Keratinocyte (primary cell): Measurements from ENCODE around the gene SMG6. TPM values are rescaled to one million over a fixed set of nuclear protein-coding genes. Genes with fewer than 3 reads are reported as not detected.

Experiments
- DNase-seq: peaks from one replicate; pipeline ENCODE4 v3.0.0-alpha.2; 2011; ENCODE audit warnings: low read depth, missing footprints, low spot score
- FAIRE-seq: peaks from 2 replicates; lab custom pipeline; 2011; peaks lifted over from hg19 to GRCh38; lab: Jason Lieb, UNC
- H2AFZ ChIP-seq: 2 replicates; pipeline ENCODE4 v1.6.0; 2012; ENCODE audit warnings: low read length, control low read depth, inconsistent platforms; ENCODE audit not compliant: control insufficient read depth
- H3K27ac ChIP-seq: 2 replicates; pipeline ENCODE4 v1.5.1; 2011; ENCODE audit warnings: low read length; ENCODE audit not compliant: control insufficient read depth, insufficient read depth
- H3K27me3 ChIP-seq: 3 replicates; pipeline ENCODE4 v1.6.0; 2011; ENCODE audit warnings: low read length; ENCODE audit not compliant: control insufficient read depth, insufficient read depth; ENCODE audit errors: extremely low read depth
- H3K36me3 ChIP-seq, 2 experiments: 2 replicates in 1 of 2; 3 replicates in 1 of 2; pipeline ENCODE4 v1.5.1; 2011; ENCODE audit warnings: low read length in 2 of 2, mild to moderate bottlenecking in 1 of 2; ENCODE audit not compliant: control insufficient read depth in 2 of 2, insufficient read depth in 2 of 2; ENCODE audit errors: extremely low read depth in 1 of 2
- H3K4me1 ChIP-seq: 3 replicates; pipeline ENCODE4 v1.5.1; 2011; ENCODE audit warnings: low read length; ENCODE audit not compliant: control insufficient read depth, insufficient read depth; ENCODE audit errors: extremely low read depth
- H3K4me2 ChIP-seq: 3 replicates; pipeline ENCODE4 v1.6.0; 2011; ENCODE audit warnings: low read depth, low read length; ENCODE audit not compliant: control insufficient read depth, insufficient read depth; ENCODE audit errors: extremely low read depth
- H3K4me3 ChIP-seq, 3 experiments: fragments of 200-600 bp in 1 of 3; sonication (generic) in 1 of 3; 2 replicates in 2 of 3; 3 replicates in 1 of 3; pipeline ENCODE4 v1.5.1; 2011 to 2016; ENCODE audit warnings: low read length in 3 of 3, mild to moderate bottlenecking in 3 of 3, control low read depth in 2 of 3, inconsistent platforms in 1 of 3, low read depth in 1 of 3, mixed read lengths in 1 of 3, mixed run types in 1 of 3, moderate library complexity in 1 of 3; ENCODE audit not compliant: control insufficient read depth in 2 of 3, insufficient read depth in 2 of 3; ENCODE audit errors: extremely low read depth in 1 of 3
- H3K79me2 ChIP-seq: 2 replicates; pipeline ENCODE4 v1.6.0; 2012; ENCODE audit warnings: low read length; ENCODE audit not compliant: control insufficient read depth, insufficient read depth
- H3K9ac ChIP-seq: 3 replicates; pipeline ENCODE4 v1.6.0; 2011; ENCODE audit warnings: low read length; ENCODE audit not compliant: control insufficient read depth, insufficient read depth; ENCODE audit errors: extremely low read depth
- H3K9me1 ChIP-seq: 3 replicates; pipeline ENCODE4 v1.6.0; 2011; ENCODE audit warnings: low read length; ENCODE audit not compliant: control insufficient read depth, insufficient read depth; ENCODE audit errors: extremely low read depth
- H3K9me3 ChIP-seq: 2 replicates; pipeline ENCODE4 v1.5.1; 2012; ENCODE audit warnings: low read depth, low read length; ENCODE audit not compliant: control insufficient read depth
- H4K20me1 ChIP-seq: 3 replicates; pipeline ENCODE4 v1.6.0; 2011; ENCODE audit warnings: low read length; ENCODE audit not compliant: control insufficient read depth, insufficient read depth; ENCODE audit errors: extremely low read depth
- CTCF ChIP-seq, 3 experiments: IDR thresholded peaks in 1 of 3; conservative IDR thresholded peaks in 1 of 3; optimal IDR thresholded peaks in 1 of 3; 2 replicates in 2 of 3; 3 replicates in 1 of 3; pipeline versions ENCODE3 to v1.5.1; 2011; ENCODE audit warnings: low read length in 3 of 3, mild to moderate bottlenecking in 3 of 3, moderate library complexity in 2 of 3, control low read depth in 1 of 3, inconsistent platforms in 1 of 3; ENCODE audit not compliant: insufficient read depth in 2 of 3; ENCODE audit errors: extremely low read depth in 1 of 3
- EZH2 ChIP-seq: IDR thresholded peaks from one replicate; pipeline ENCODE4 v1.6.1; 2012; ENCODE audit warnings: inconsistent platforms, mild to moderate bottlenecking, low read length, moderate library complexity
- dilution Hi-C: fragments of 300-500 bp; cut with MboI; formaldehyde crosslinking; loops from one replicate; pipeline ENCODE4 v1.7.0; 2020; ENCODE audit warnings: low sequenced_read_pairs; ENCODE audit not compliant: extremely low pct_ligation_motif_present
- polyA plus RNA-seq, 5 experiments: library from polyadenylated mRNA; depleted of rRNA in 3 of 5; stranded (reverse) in 3 of 5; stranded (forward) in 1 of 5; unstranded in 1 of 5; fragments of >200 nt; gene quantifications; 1 replicate in 1 of 5; 2 replicates in 3 of 5; 3 replicates in 1 of 5; pipeline versions ENCODE4 v1.2.1 to v1.2.3, GENCODE V29; 2011 to 2012; ENCODE audit warnings: missing spikeins in 2 of 5, low read depth in 1 of 5, low replicate concordance in 1 of 5

The SMG6 gene
- polyA plus RNA-seq, 1 donor (not counting 4 experiments of a cell fraction or from before 2014, with no cell fraction given), result 3.6 TPM

- Histone ChIP-seq H3K36me3 (peaks cover 15 to 18% of the 10 kb centered on the region in 2 experiments), H3K4me3 (no peak overlapping the region), H4K20me1 (no peaks in the 10 kb centered on the region), H3K4me2 (no peak overlapping the region), H2AFZ (no peak overlapping the region), H3K9me3 (no peaks in the 10 kb centered on the region), H3K9ac (no peak overlapping the region), H3K4me1 (peaks cover 20% of the 10 kb centered on the region), H3K79me2 (no peaks in the 10 kb centered on the region), H3K27me3 (no peaks in the 10 kb centered on the region), H3K27ac (no peak overlapping the region), H3K9me1 (peaks cover 5% of the 10 kb centered on the region)
- no peak for TF ChIP-seq CTCF (optimal IDR thresholded peaks at IDR 0.05 in 1 of 3, IDR thresholded peaks at IDR 0.05 in 1 of 3, conservative IDR thresholded peaks at IDR 0.05 in 1 of 3; ENCODE audit: extremely low read depth in 1 of 3, insufficient read depth in 2 of 3, low read length in 3 of 3)
- no peak for TF ChIP-seq EZH2
- FAIRE-seq, result no peak
- dilution Hi-C loops, result no loop called here
- DNase-seq, result no peak
These were observed 226.5 kb downstream of the SMG6 start for GRCh38 chr17:2077040-2077439.

- peaks cover 15% of the 10 kb centered on the region for H3K4me1 ChIP-seq
- peaks cover 13 to 16% of the 10 kb centered on the region in 2 experiments for H3K36me3 ChIP-seq
- H3K9ac ChIP-seq, result no peak overlapping the region
- H3K4me3 ChIP-seq, result no peak overlapping the region
- FAIRE-seq (no peak), DNase-seq (no peak)
- H2AFZ ChIP-seq, result no peak overlapping the region
- no peak overlapping the region for H3K4me2 ChIP-seq
- no peaks in the 10 kb centered on the region for H4K20me1 ChIP-seq
- no peaks in the 10 kb centered on the region for H3K79me2 ChIP-seq
- TF ChIP-seq EZH2 (no peak), CTCF (optimal IDR thresholded peaks at IDR 0.05 in 1 of 3, IDR thresholded peaks at IDR 0.05 in 1 of 3, conservative IDR thresholded peaks at IDR 0.05 in 1 of 3; ENCODE audit: extremely low read depth in 1 of 3, insufficient read depth in 2 of 3, low read length in 3 of 3) (no peak)
- H3K9me1 ChIP-seq, result peaks cover 5% of the 10 kb centered on the region
- no peak overlapping the region for H3K27ac ChIP-seq
- H3K9me3 ChIP-seq, result no peaks in the 10 kb centered on the region
- H3K27me3 ChIP-seq, result no peaks in the 10 kb centered on the region
- dilution Hi-C loops, result no loop called here
These were observed 227.2 kb downstream of the SMG6 start for GRCh38 chr17:2076087-2076984.
